Activated T-cell treated with anti-CD3 and anti-CD28 coated beads, Interleukin-2, amount 50 U/mL, for 1 hour (primary cell): ENCODE data around the gene NKD1.

Experiments used
- DNase-seq: peaks from one replicate; pipeline ENCODE4 v3.0.0-alpha.2; 2020

The NKD1 gene

GRCh38 chr16:50697881-50698767 lies 149.9 kb downstream of the NKD1 start:
- no peak for DNase-seq
